HepG2 (cell line): Measurements from ENCODE around the gene ARRDC4. TPM values are rescaled to one million over a fixed set of nuclear protein-coding genes. Genes with fewer than 3 reads are reported as not detected.

ENCODE experiments used
- ARHGAP35 ChIP-seq: sonication (generic); formaldehyde crosslinking; IDR thresholded peaks from 2 replicates; pipeline ENCODE4 v1.9.0; 2022; ENCODE audit warnings: mild to moderate bottlenecking, inconsistent platforms, moderate library complexity, missing genetic modification reagents, borderline replicate concordance
- GZF1 ChIP-seq: sonication (generic); formaldehyde crosslinking; IDR thresholded peaks from 2 replicates; pipeline ENCODE4 v1.5.1; 2020; ENCODE audit warnings: mild to moderate bottlenecking, missing genetic modification reagents
- HOXA7 ChIP-seq: sonication (generic); formaldehyde crosslinking; IDR thresholded peaks from 2 replicates; pipeline ENCODE4 v1.8.1; 2022; ENCODE audit warnings: mild to moderate bottlenecking, missing genetic modification reagents, moderate library complexity
- MEF2D ChIP-seq: sonication (generic); formaldehyde crosslinking; IDR thresholded peaks from 2 replicates; pipeline ENCODE4 v1.5.1; 2020; ENCODE audit warnings: mild to moderate bottlenecking, missing genetic modification reagents
- MYC ChIP-seq: sonication (generic); formaldehyde crosslinking; IDR thresholded peaks from 2 replicates; pipeline ENCODE4 v1.9.0; 2021; ENCODE audit warnings: missing genetic modification reagents, borderline replicate concordance
- NFYC ChIP-seq: IDR thresholded peaks from 2 replicates; pipeline ENCODE4 v1.6.1; 2016; ENCODE audit warnings: missing genetic modification reagents, missing compliant biosample characterization
- RFX5 ChIP-seq: IDR thresholded peaks from 2 replicates; pipeline ENCODE4 v1.6.1; 2011; ENCODE audit warnings: low read depth, low read length, improper control_type of control experiment
- SUZ12 ChIP-seq: fragments of 150-350 bp; IDR thresholded peaks from 2 replicates; pipeline ENCODE4 v1.6.1; 2014; ENCODE audit warnings: low read depth, low read length
- THAP8 ChIP-seq: sonication (generic); formaldehyde crosslinking; IDR thresholded peaks from 2 replicates; pipeline ENCODE4 v1.5.1; 2020; ENCODE audit warnings: missing genetic modification reagents, mild to moderate bottlenecking, borderline replicate concordance
- THYN1 ChIP-seq: sonication (generic); formaldehyde crosslinking; IDR thresholded peaks from 2 replicates; pipeline ENCODE4 v1.8.1; 2023; ENCODE audit warnings: low read depth, mild to moderate bottlenecking, moderate library complexity, missing genetic modification reagents, borderline replicate concordance
- ZFY ChIP-seq: sonication (generic); formaldehyde crosslinking; IDR thresholded peaks from 2 replicates; pipeline ENCODE4 v1.4.0; 2020; ENCODE audit warnings: missing genetic modification reagents
- ZNF230 ChIP-seq: sonication (generic); formaldehyde crosslinking; IDR thresholded peaks from 2 replicates; pipeline ENCODE4 v1.4.0; 2020; ENCODE audit warnings: mild to moderate bottlenecking, missing genetic modification reagents
- ZNF274 ChIP-seq: sonication (generic); formaldehyde crosslinking; IDR thresholded peaks from 2 replicates; pipeline ENCODE4 v1.5.1; 2020; ENCODE audit warnings: mild to moderate bottlenecking, missing genetic modification reagents
- ZNF570 ChIP-seq: sonication (generic); formaldehyde crosslinking; IDR thresholded peaks from 2 replicates; pipeline ENCODE4 v1.4.0; 2020; ENCODE audit warnings: mild to moderate bottlenecking, missing genetic modification reagents, borderline replicate concordance
- ZNF577 ChIP-seq: sonication (generic); formaldehyde crosslinking; IDR thresholded peaks from 2 replicates; pipeline ENCODE4 v1.4.0; 2020; ENCODE audit warnings: mild to moderate bottlenecking, low read depth, missing genetic modification reagents, borderline replicate concordance
- ZNF644 ChIP-seq: IDR thresholded peaks from 2 replicates; pipeline ENCODE4 v1.6.1; 2016; ENCODE audit warnings: low read depth
- ZNF670 ChIP-seq: sonication (generic); formaldehyde crosslinking; IDR thresholded peaks from 2 replicates; pipeline ENCODE4 v1.8.0; 2022; ENCODE audit warnings: mild to moderate bottlenecking, missing genetic modification reagents, borderline replicate concordance
- ZNF784 ChIP-seq: sonication (generic); formaldehyde crosslinking; IDR thresholded peaks from 2 replicates; pipeline ENCODE4 v1.5.1; 2020; ENCODE audit warnings: missing genetic modification reagents, mild to moderate bottlenecking, borderline replicate concordance
- ZNF788 ChIP-seq: sonication (generic); formaldehyde crosslinking; IDR thresholded peaks from 2 replicates; pipeline ENCODE4 v1.5.0; 2020; ENCODE audit warnings: mild to moderate bottlenecking, missing genetic modification reagents, borderline replicate concordance
- polyA plus RNA-seq, 8 experiments: library from polyadenylated mRNA; depleted of rRNA in 3 of 8; stranded (reverse) in 7 of 8; unstranded in 1 of 8; fragments of >200 nt; fragmentation: Illumina TruSeq in 4 of 8; extraction: Trizol in 4 of 8; gene quantifications; 2 replicates each; pipeline versions ENCODE4 v1.2.1 to v1.2.3, GENCODE V29; 2011 to 2016; ENCODE audit warnings: low read depth in 4 of 8, missing spikeins in 1 of 8, mixed read lengths in 1 of 8; ENCODE audit not compliant: insufficient read depth in 1 of 8
- total RNA-seq, 5 experiments: library from RNA; depleted of rRNA; stranded (reverse); fragments of >200 nt; fragmentation: Illumina TruSeq; extraction: Trizol; gene quantifications; 2 replicates each; pipeline ENCODE4 v1.2.3, GENCODE V29; 2016; ENCODE audit warnings: low read depth in 1 of 5
- TF ChIP-seq, protein P1 (sequence below): fragments of 450-650 bp; IDR thresholded peaks from 2 replicates; pipeline ENCODE4 v1.6.1; 2017; ENCODE audit warnings: mild to moderate bottlenecking
- TF ChIP-seq, protein P2 (sequence below): IDR thresholded peaks from 2 replicates; pipeline ENCODE4 v1.6.1; 2012; ENCODE audit warnings: inconsistent platforms

Gene ARRDC4
- total and polyA plus RNA-seq, 2 of the 13 experiments (the other 11 are each of a cell fraction or from before 2014, with no cell fraction given): 1.5 to 2.5 TPM

- TF ChIP-seq THAP8 (CRISPR knock-in tag): no peak
- no peak for TF ChIP-seq HOXA7 (CRISPR knock-in tag)
- 0 out of 2 replicates have a peak, but pooled peaks have one; percentile 49 for TF ChIP-seq MEF2D (CRISPR knock-in tag)
- peak; percentile 51; the same call in 1 of the 2 replicates for TF ChIP-seq MYC (CRISPR knock-in tag)
- TF ChIP-seq, protein P1, sequence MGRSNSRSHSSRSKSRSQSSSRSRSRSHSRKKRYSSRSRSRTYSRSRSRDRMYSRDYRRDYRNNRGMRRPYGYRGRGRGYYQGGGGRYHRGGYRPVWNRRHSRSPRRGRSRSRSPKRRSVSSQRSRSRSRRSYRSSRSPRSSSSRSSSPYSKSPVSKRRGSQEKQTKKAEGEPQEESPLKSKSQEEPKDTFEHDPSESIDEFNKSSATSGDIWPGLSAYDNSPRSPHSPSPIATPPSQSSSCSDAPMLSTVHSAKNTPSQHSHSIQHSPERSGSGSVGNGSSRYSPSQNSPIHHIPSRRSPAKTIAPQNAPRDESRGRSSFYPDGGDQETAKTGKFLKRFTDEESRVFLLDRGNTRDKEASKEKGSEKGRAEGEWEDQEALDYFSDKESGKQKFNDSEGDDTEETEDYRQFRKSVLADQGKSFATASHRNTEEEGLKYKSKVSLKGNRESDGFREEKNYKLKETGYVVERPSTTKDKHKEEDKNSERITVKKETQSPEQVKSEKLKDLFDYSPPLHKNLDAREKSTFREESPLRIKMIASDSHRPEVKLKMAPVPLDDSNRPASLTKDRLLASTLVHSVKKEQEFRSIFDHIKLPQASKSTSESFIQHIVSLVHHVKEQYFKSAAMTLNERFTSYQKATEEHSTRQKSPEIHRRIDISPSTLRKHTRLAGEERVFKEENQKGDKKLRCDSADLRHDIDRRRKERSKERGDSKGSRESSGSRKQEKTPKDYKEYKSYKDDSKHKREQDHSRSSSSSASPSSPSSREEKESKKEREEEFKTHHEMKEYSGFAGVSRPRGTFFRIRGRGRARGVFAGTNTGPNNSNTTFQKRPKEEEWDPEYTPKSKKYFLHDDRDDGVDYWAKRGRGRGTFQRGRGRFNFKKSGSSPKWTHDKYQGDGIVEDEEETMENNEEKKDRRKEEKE: no peak
- TF ChIP-seq ZNF670 (CRISPR knock-in tag): no peak; the same call in 1 of the 2 replicates
- TF ChIP-seq ZNF788 (CRISPR knock-in tag): peak; percentile 35; the same call in 1 of the 2 replicates
- no peak for TF ChIP-seq SUZ12
- no peak for TF ChIP-seq ZNF784 (CRISPR knock-in tag)
- TF ChIP-seq ZFY (CRISPR knock-in tag): peak; percentile 64; the same call in 1 of the 2 replicates
- no peak for TF ChIP-seq ZNF577 (CRISPR knock-in tag)
- TF ChIP-seq ZNF570 (CRISPR knock-in tag): no peak
- peak; percentile 100 for TF ChIP-seq NFYC
- TF ChIP-seq, protein P2, sequence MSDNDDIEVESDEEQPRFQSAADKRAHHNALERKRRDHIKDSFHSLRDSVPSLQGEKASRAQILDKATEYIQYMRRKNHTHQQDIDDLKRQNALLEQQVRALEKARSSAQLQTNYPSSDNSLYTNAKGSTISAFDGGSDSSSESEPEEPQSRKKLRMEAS: peak; percentile 87
- TF ChIP-seq GZF1 (CRISPR knock-in tag): no peak
- no peak for TF ChIP-seq THYN1
- TF ChIP-seq ZNF230 (CRISPR knock-in tag): no peak
- TF ChIP-seq ZNF274 (CRISPR knock-in tag): no peak
- peak; percentile 77 for TF ChIP-seq RFX5
- TF ChIP-seq ARHGAP35 (CRISPR knock-in tag): no peak
- TF ChIP-seq ZNF644 (CRISPR knock-in tag): no peak
Observed at GRCh38 chr15:97960364-97961066, at the start of gene ARRDC4 (continued).
